Adrenal gland (tissue), 5 donors: ENCODE measurements around the gene CHTOP.

Experiments
- POLR2A ChIP-seq, 2 donors: fragments of 450-650 bp; IDR thresholded peaks; one replicate each; pipeline ENCODE4 v1.6.1; 2017; ENCODE audit warnings: antibody characterized with exemption in 2 of 2, mild to moderate bottlenecking in 2 of 2, moderate library complexity in 1 of 2
- TF ChIP-seq, protein P1 (sequence below), 6 experiments: fragments of 450-650 bp in 4 of 6; fragments of 200-600 bp in 2 of 6; sonication (generic) in 1 of 6; IDR thresholded peaks; 1 replicate in 5 of 6; 2 replicates in 1 of 6; pipeline versions ENCODE4 v1.5.1 to v1.8.0; 2016 to 2021; ENCODE audit warnings: antibody characterized with exemption in 6 of 6, mild to moderate bottlenecking in 2 of 6, moderate library complexity in 1 of 6
- donor health status: DM: no; HTN: no; CAD: no.

DNA sequence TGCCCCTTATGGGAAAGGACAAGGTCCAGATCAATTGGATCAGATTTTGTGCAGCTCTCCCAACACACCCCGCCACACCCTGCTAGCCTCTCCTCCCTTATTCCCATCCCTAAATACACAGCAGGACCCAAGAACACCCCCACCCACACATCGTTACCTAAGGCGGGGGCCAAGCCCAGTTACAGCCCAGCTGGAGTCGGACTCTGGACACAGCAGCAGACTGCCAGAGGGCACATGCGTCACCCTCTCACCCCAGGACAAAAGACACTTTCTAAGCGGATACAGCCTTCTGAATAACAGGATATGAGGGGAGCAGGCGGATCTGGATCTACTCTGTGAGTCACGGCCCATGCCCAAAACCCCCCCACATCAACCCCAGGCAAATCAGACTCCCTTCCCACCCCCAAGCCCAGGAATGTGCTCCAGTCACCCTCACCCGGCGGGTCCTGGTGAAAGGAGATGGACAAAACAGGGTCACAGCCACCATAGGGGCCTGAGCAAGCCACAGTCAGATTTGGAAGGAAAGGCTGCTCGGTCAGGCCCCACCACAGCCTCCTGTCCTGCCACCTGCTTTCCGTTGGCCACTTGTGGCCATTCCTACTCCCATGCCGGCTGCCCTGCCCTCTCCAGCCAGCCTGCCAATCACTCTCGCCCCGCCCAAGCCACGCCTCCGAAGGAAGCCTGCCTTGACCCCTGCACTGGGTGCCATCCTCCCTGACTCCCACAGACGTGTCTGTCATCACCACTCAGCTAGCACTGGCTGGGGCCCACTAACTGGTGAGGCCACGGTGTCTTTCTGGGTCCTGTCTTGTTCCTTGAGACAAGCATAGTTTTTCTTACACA is 24.9 kb upstream of the CHTOP start:
- TF ChIP-seq, protein P1, sequence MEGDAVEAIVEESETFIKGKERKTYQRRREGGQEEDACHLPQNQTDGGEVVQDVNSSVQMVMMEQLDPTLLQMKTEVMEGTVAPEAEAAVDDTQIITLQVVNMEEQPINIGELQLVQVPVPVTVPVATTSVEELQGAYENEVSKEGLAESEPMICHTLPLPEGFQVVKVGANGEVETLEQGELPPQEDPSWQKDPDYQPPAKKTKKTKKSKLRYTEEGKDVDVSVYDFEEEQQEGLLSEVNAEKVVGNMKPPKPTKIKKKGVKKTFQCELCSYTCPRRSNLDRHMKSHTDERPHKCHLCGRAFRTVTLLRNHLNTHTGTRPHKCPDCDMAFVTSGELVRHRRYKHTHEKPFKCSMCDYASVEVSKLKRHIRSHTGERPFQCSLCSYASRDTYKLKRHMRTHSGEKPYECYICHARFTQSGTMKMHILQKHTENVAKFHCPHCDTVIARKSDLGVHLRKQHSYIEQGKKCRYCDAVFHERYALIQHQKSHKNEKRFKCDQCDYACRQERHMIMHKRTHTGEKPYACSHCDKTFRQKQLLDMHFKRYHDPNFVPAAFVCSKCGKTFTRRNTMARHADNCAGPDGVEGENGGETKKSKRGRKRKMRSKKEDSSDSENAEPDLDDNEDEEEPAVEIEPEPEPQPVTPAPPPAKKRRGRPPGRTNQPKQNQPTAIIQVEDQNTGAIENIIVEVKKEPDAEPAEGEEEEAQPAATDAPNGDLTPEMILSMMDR (IDR thresholded peaks at IDR 0.05) = no peak
- peak in 1 of 2 donors; percentile 25 for TF ChIP-seq POLR2A (IDR thresholded peaks at IDR 0.05)
